Measurements from ENCODE around the gene MACROD2.

MACROD2 gene

DNA sequence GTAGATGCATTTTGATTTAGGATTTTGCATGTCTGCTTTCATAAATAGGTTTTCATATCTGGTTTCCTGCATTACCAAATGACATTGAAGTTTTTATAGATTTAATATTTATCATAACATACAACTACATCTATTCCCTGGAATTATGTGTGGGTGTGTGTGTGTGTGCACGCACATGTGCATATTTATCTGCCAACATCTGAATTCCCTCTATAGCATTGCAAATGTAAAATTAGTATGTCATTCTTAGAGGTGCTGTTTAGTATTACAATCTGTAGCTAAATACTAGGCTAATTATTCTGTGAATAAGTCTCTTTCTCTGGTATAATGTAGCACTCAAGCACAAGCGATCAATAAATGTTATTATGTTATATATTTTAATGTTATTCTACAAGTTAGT lies 820.0 kb downstream of the MACROD2 start:
- DNase-seq (ENCODE audit: low read depth) = no peak

- DNase-seq (ENCODE audit: low read depth) = no peak
These were observed 821.2 kb downstream of the MACROD2 start for GRCh38 chr20:14816471-14816870.

GRCh38 chr20:14817101-14817500 lies 821.8 kb downstream of the MACROD2 start:
- no peak for DNase-seq (ENCODE audit: low read depth)

- no peak for DNase-seq (ENCODE audit: low read depth)
These were observed 825.5 kb downstream of the MACROD2 start for GRCh38 chr20:14820771-14821170.

- no peak for DNase-seq (ENCODE audit: low read depth)
These were observed 825.9 kb downstream of the MACROD2 start for GRCh38 chr20:14821251-14821650.

- no peak for DNase-seq (ENCODE audit: low read depth)
These were observed 829.7 kb downstream of the MACROD2 start for GRCh38 chr20:14824996-14825395.

- no peak for DNase-seq (ENCODE audit: low read depth)
These were observed 831.4 kb downstream of the MACROD2 start for GRCh38 chr20:14826543-14827313.

GRCh38 chr20:14828459-14828858 lies 833.1 kb downstream of the MACROD2 start:
- DNase-seq (ENCODE audit: low read depth) = no peak

- DNase-seq (ENCODE audit: low read depth) = no peak
These were observed 834.6 kb downstream of the MACROD2 start for GRCh38 chr20:14829906-14830305.

DNA sequence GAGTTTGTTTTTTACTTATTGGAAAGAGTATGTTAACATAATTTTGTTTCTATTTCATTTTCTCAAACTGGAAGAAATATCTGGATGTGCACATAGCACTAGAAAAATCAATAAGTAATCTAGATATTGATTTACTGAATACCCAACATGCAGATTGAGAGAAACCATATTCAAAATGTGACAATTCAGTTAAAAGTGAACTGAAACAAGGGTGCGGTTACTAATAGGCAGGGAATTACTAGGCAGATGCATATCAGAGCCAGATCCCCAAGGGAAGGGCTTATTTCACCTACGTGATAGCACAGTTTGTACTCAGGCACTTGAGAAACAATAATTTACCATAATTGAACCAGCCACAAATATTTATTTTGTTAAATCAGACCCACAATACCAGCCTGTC lies 835.1 kb downstream of the MACROD2 start:
- no peak for DNase-seq (ENCODE audit: low read depth)

DNA sequence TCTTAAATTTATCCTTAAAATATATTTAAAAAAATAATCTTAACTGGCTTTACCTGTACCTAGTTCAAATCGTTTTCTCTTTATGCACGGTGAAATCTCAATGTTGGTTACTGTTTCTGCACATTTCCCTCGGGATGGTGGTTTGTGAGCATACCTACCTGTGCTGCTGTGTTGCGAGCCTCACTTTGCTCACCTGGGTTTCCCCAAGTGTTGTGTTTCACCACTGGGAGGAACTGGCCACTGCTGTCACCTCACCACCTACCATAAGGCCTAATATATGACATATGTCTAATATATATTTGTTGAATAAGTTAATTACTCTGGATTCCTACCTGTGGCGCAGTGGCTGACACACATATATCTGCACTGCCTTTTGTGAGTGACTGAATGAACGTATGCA lies 835.6 kb downstream of the MACROD2 start:
- no peak for DNase-seq (ENCODE audit: low read depth)

DNA sequence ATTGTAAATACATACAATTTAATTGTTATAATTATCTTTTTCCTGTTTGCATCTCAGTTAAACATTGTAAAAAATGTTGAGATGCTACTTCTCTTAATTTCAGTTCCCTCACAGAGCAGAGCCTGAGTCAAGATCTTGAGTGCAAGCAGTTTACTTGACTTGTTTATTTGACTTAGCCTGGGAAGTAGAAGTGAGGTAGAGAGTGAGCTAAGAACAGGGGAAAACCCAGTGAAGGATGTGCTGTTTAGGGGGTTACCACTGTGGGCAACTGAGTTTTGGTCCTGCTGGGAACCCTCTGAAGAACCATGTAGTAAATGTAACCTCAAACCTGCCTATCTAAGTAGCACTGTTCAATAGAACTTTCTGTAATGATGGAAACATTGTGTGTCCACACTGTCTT lies 837.3 kb downstream of the MACROD2 start:
- DNase-seq (ENCODE audit: low read depth) = no peak

DNA sequence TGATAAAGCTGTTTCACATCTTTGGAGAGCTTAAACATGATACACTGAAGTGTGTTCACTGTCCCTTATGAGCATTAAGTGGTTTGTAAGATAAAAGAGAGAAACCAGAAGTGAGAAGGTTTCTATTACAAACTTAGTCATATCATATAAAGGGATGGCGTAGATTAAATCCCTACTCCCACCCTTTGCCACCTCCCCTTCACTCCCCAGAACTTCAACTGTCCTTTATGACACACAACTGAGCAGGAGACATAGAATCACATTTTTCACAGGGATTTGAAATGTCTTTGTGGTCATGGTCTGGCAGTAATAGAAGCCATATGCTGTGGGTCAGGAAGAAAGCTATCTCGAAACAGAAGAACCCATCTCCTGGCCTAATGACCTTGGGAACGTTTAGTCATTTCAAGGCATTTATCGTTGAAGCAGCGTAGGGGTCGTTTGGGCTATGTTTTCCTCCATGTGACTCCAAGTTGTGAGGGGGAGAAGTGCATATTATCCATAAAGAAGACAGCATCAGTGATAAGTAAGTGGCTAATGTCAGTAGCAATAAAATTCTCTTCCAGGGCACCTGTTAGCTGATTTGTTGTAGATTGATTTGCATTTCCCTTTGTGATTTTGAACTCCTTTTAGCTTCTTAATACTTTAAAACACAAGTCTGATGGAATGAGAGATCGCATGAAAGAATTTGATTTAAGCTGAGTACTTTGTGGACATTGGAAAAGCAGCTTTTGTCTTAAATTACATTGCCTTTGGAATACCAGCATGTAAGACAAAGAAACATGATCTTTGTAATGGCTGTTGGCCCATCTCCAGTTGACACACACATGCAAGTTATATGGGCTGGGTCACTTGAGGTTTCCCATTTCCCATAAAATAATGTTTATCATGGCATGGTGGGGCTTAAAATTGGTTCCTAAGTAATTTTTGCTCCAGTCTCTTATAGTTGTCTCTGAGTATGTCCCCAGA lies 843.6 kb downstream of the MACROD2 start:
- DNase-seq (ENCODE audit: low read depth) = no peak

- no peak for DNase-seq (ENCODE audit: low read depth)
These were observed 850.2 kb downstream of the MACROD2 start for GRCh38 chr20:14845199-14846160.

DNA sequence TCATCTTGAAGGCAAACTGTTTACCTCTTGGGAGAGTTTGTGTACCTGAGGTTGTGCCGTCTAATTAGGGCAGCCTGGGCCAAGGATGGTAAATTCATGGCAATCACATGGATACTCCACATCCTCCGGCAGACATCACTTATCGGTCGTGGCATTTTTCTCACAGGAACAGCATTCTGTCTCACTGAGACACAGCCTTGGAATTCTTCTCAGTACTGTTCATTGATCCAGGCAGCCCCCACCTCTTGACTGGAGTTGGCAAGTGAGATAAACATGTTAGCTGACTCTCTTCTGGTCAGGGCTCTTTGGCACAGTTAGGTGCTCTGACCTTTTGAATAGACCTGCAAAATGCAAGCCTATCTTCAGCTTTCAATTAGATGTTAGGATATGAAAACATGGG lies 853.5 kb downstream of the MACROD2 start:
- no peak for DNase-seq (ENCODE audit: low read depth)

DNA sequence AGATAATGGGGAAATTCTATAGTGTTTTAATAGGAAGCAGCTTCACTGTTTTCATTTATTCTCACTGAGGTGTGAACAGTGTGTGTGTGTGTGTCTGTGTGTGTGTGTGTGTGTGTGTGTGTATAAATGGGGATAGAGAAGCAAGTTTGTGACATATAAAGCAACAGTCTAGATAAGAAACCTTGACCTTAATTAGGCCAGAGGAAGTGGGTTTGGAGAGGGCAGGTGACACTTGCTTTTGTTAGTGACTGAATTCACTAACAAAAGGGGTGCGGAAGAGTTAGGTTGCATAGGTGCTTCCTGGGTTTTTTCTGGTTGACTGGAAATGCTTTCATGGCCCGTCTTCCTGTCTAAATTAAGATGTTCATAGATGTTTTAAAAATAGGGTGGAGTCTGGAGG lies 857.8 kb downstream of the MACROD2 start:
- no peak for DNase-seq (ENCODE audit: low read depth)

GRCh38 chr20:14855171-14855570 lies 859.9 kb downstream of the MACROD2 start:
- no peak for DNase-seq (ENCODE audit: low read depth)

GRCh38 chr20:14859627-14860026 lies 864.3 kb downstream of the MACROD2 start:
- DNase-seq (ENCODE audit: low read depth) = no peak

- DNase-seq (ENCODE audit: low read depth) = no peak
These were observed 865.1 kb downstream of the MACROD2 start for GRCh38 chr20:14860410-14860814.

GRCh38 chr20:14861028-14861699 lies 865.8 kb downstream of the MACROD2 start:
- no peak for DNase-seq (ENCODE audit: low read depth)

- DNase-seq (ENCODE audit: low read depth) = no peak
These were observed 869.9 kb downstream of the MACROD2 start for GRCh38 chr20:14865169-14865568.

Data from activated T-helper 1 cell treated with Interleukin-2 at 50 U/mL for 16 hours (primary cell).